ENCODE data around the gene IFI6.

GRCh38 chr1:27704958-27705357 is 33.0 kb upstream of the IFI6 start:
- TF ChIP-seq CTCF (IDR thresholded peaks at IDR 0.05 in 8 of 11, conservative IDR thresholded peaks at IDR 0.05 in 3 of 11) (no peak), POLR2A (IDR thresholded peaks at IDR 0.05) (no peak)

Measured in spleen (tissue), 7 donors.